AG09319 (cell line): ENCODE results near the gene RPL19.

ENCODE experiments used
- DNase-seq: peaks from one replicate; pipeline ENCODE4 v3.0.0-alpha.2; 2010; ENCODE audit warnings: low read depth; ENCODE audit errors: extremely low read depth
- CTCF ChIP-seq: IDR thresholded peaks from 2 replicates; pipeline ENCODE4 v1.5.1; 2011; ENCODE audit warnings: low read depth, mild to moderate bottlenecking, inconsistent platforms, low read length, moderate library complexity

RPL19 gene

GRCh38 chr17:39194089-39194984, 5.7 kb upstream of the RPL19 start:
- DNase-seq: no peak
- TF ChIP-seq CTCF: peak; percentile 57

GRCh38 chr17:39194985-39195524, 5.0 kb upstream of the RPL19 start:
- DNase-seq: no peak
- no peak for TF ChIP-seq CTCF

- no peak for TF ChIP-seq CTCF
- no peak for DNase-seq
Observed at GRCh38 chr17:39195568-39196160, 4.4 kb upstream of the RPL19 start.

GRCh38 chr17:39196241-39196807, 3.8 kb upstream of the RPL19 start:
- TF ChIP-seq CTCF: no peak
- no peak for DNase-seq

- no peak for TF ChIP-seq CTCF
- DNase-seq: no peak
Observed at GRCh38 chr17:39196808-39197291, 3.2 kb upstream of the RPL19 start.

- no peak for DNase-seq
- TF ChIP-seq CTCF: no peak
Observed at GRCh38 chr17:39197380-39198185, 2.5 kb upstream of the RPL19 start, which contains the start of gene CACNB1. CACNB1 (minus strand) TSS chr17:39197669; CDS start chr17:39197495, 174 bp downstream.
